Measurements from ENCODE around the gene TCF19. TPM values are rescaled to one million over a fixed set of nuclear protein-coding genes. Genes with fewer than 3 reads are reported as not detected.
A peak's percentile ranks its signal among the peaks of the same experiment; 100 is the strongest.
"Not testable (repeated sequence)": the region's sequence is repeated elsewhere in the genome, so short reads cannot be mapped to it uniquely, and the experiment has no call there.

Gene TCF19
- total RNA-seq, 4 donors from 2014 or later: 3.9 to 5.9 (median 5.1) TPM

DNA sequence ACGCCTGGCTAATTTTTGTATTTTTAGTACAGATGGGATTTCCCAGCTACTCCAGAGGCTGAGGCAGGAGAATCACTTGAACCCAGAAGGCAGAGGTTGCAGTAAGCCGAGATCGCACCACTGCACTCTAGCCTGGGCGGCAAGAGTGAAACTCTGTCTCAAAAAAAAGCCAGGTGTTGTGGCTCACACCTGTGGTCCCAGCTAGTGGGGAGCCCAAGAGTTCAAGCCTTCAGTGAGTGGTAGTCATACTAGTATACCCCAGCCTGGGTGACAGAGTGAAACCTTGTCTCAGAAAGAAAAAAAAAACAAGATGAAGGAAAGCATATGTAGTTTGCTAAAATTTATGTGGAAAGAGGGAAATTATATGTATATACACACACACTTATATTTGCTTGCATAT is 32.1 kb downstream of the TCF19 start:
- WGBS, 2 donors (ENCODE audit: low coverage in 1 of 2): 83% methylated on average over 2 to 4 of the region's 4 CpGs
- no peaks in the 10 kb centered on the region for H3K36me3 ChIP-seq
- ATAC-seq: no peak
- no peaks in the 10 kb centered on the region for H3K27me3 ChIP-seq
- no peak for TF ChIP-seq POLR2AphosphoS5 (IDR thresholded peaks at IDR 0.05)
- H3K4me3 ChIP-seq: no peak overlapping the region
- H3K4me1 ChIP-seq: peaks cover 0 to 16% (median 0%) of the 10 kb centered on the region in 3 donors
- H3K9me3 ChIP-seq: no peaks in the 10 kb centered on the region
- no peak overlapping the region for H3K27ac ChIP-seq

DNA sequence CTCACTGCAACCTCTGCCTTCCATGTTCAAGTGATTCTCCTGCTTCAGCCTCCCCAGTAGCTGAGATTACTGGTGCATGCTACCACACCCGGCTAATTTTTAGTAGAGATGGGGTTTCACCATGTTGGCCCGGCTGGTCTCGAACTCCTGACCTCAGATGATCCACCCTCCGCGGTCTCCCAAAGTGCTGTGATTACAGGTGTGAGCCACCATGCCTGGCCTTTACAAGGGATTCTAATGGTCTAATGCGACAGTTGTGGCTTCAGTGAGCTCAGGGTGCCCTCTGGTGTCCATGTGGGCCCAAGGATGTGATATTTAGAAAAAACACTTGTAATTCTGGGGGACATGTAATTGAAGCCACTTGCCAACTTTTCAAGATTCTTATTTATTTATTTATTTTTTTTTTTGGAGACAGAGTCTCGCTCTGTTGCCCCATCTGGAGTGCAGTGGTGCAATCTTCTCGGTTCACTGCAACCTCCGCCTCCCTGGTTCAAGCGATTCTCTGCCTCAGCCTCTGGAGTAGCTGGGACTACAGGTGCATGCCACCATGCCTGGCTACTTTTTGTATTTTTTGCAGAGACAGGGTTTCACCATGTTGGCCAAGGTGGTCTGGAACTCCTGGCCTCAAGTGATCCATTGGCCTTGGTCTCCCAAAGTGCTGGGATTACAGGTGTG is 34.2 kb downstream of the TCF19 start:
- not testable (repeated sequence) for H3K36me3 ChIP-seq, H3K27me3 ChIP-seq, H3K27ac ChIP-seq, ATAC-seq, H3K4me3 ChIP-seq, H3K9me3 ChIP-seq
- H3K4me1 ChIP-seq: peaks cover 0 to 16% (median 0%) of the 10 kb centered on the region in 3 donors
- WGBS, 2 donors (ENCODE audit: low coverage in 1 of 2): 40 to 82% methylated on average over 2 to 3 of the region's 10 CpGs
- TF ChIP-seq, protein P1, sequence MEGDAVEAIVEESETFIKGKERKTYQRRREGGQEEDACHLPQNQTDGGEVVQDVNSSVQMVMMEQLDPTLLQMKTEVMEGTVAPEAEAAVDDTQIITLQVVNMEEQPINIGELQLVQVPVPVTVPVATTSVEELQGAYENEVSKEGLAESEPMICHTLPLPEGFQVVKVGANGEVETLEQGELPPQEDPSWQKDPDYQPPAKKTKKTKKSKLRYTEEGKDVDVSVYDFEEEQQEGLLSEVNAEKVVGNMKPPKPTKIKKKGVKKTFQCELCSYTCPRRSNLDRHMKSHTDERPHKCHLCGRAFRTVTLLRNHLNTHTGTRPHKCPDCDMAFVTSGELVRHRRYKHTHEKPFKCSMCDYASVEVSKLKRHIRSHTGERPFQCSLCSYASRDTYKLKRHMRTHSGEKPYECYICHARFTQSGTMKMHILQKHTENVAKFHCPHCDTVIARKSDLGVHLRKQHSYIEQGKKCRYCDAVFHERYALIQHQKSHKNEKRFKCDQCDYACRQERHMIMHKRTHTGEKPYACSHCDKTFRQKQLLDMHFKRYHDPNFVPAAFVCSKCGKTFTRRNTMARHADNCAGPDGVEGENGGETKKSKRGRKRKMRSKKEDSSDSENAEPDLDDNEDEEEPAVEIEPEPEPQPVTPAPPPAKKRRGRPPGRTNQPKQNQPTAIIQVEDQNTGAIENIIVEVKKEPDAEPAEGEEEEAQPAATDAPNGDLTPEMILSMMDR (IDR thresholded peaks at IDR 0.05): peak in 3 of 4 experiments; percentile 59 to 64 (median 62)

DNA sequence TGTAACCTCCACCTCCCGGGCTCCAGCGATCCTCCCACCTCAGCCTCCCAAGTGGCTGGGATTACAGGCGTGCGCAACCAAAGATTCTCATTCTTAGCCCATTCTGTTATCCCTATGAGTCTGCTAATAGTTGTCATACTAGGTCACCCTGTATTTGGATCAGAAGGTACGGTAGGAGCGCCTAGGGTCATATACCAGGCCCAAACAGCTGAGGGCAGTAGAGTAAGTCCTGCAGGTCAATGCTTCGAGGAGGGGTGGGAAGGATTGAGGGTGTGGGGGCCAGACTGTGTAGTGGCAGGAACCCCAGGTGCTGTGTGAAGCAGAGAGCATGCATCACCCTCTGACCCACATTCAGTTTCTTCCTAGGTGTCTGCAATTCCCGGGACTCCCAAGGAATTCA is 34.8 kb downstream of the TCF19 start:
- no peaks in the 10 kb centered on the region for H3K27me3 ChIP-seq

DNA sequence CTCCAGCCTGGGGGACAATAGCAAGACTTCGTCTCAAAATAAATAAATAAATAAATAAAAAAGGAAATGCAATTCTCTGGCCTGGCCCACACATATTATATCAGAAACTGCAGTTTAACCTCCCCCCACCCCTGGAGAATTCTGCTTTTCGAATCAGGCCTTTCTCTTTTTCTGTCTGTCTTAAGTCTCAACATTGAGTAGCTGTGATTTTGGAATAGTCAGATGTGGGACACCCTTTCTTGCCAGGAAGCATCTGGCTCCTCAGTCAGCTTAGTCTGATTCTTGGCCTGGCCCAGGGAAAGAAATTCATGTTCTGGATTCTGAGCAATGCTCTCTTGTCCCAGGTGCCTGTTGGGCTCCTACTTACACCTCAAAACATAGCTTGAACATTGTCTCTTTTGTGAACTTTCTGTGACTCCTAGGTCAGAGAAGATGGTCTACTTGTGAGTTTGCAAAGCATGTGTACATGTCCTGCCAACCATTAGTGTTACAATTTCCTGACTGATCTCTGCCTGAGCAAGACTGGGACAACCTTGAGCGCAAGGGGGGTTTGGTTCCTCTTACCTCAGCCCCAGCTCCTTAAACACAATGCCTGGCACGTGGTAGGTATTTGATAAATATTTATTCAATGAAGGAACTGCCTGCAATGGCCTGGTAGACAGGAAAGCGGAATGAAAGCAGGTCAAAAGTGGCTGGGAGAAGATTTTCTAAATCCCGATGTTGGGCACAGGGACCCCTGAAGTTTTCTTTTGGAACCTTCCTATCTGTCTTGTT is 35.9 kb downstream of the TCF19 start:
- H3K27me3 ChIP-seq: no peaks in the 10 kb centered on the region
- H3K4me3 ChIP-seq: no peak overlapping the region
- no peak for ATAC-seq
- H3K4me1 ChIP-seq: peaks cover 0 to 30% (median 6%) of the 10 kb centered on the region in 3 donors
- WGBS, 2 donors (ENCODE audit: low coverage in 1 of 2): 64 to 68% methylated on average over 5 to 6 of the region's 6 CpGs
- no peaks in the 10 kb centered on the region for H3K36me3 ChIP-seq
- no peaks in the 10 kb centered on the region for H3K9me3 ChIP-seq
- TF ChIP-seq POLR2A (IDR thresholded peaks at IDR 0.05): no peak
- no peak for TF ChIP-seq EP300 (IDR thresholded peaks at IDR 0.05)
- TF ChIP-seq, protein P1 (IDR thresholded peaks at IDR 0.05): no peak
- no peak for TF ChIP-seq POLR2AphosphoS5 (IDR thresholded peaks at IDR 0.05)
- H3K27ac ChIP-seq: peak overlapping the region in 1 of 4 donors; percentile 31

More for the DNA sequence above, 34.8 kb downstream of the TCF19 start:
- no peaks in the 10 kb centered on the region for H3K36me3 ChIP-seq
- H3K9me3 ChIP-seq: no peaks in the 10 kb centered on the region
- TF ChIP-seq POLR2A (IDR thresholded peaks at IDR 0.05): no peak
- TF ChIP-seq EP300 (IDR thresholded peaks at IDR 0.05): no peak
- no peak for TF ChIP-seq POLR2AphosphoS5 (IDR thresholded peaks at IDR 0.05)
- TF ChIP-seq, protein P1 (IDR thresholded peaks at IDR 0.05): no peak
- H3K27ac ChIP-seq: no peak overlapping the region
- no peak for ATAC-seq
- peaks cover 0 to 19% (median 0%) of the 10 kb centered on the region in 3 donors for H3K4me1 ChIP-seq
- no peak overlapping the region for H3K4me3 ChIP-seq
- 83 to 87% methylated on average over 5 of the region's 8 CpGs for WGBS, 2 donors (ENCODE audit: low coverage in 1 of 2)

DNA sequence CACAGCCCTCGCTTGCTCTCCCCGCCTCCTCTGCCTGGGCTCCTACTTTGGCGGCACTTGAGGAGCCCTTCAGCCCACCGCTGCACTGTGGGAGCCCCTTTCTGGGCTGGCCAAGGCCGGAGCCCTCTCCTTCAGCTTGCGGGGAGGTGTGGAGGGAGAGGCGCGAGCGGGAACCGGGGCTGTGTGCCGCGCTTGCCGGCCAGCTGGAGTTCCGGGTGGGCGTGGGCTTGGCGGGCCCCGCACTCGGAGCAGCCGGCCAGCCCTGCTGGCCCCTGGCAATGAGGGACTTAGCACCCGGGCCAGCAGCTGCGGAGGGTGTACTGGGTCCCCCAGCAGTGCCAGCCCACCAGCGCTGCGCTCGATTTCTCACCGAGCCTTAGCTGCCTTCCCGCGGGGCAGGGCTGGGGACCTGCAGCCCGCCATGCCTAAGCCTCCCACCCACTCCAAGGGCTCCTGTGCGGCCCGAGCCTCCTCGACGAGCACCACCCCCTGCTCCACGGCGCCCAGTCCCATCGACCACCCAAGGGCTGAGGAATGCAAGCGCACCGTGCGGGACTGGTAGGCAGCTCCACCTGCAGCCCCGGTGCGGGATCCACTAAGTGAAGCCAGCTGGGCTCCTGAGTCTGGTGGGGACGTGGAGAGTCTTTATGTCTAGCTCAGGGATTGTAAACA is 37.1 kb downstream of the TCF19 start:
- not testable (repeated sequence) for H3K27ac ChIP-seq, H3K36me3 ChIP-seq, ATAC-seq, H3K9me3 ChIP-seq, H3K4me3 ChIP-seq, H3K27me3 ChIP-seq
- H3K4me1 ChIP-seq: peaks cover 0 to 35% (median 6%) of the 10 kb centered on the region in 3 donors
- 98% methylated on average over 4 of the region's 41 CpGs; no CpG with 5 or more reads in 1 of the 2 donors for WGBS, 2 donors (ENCODE audit: low coverage in 1 of 2)

DNA sequence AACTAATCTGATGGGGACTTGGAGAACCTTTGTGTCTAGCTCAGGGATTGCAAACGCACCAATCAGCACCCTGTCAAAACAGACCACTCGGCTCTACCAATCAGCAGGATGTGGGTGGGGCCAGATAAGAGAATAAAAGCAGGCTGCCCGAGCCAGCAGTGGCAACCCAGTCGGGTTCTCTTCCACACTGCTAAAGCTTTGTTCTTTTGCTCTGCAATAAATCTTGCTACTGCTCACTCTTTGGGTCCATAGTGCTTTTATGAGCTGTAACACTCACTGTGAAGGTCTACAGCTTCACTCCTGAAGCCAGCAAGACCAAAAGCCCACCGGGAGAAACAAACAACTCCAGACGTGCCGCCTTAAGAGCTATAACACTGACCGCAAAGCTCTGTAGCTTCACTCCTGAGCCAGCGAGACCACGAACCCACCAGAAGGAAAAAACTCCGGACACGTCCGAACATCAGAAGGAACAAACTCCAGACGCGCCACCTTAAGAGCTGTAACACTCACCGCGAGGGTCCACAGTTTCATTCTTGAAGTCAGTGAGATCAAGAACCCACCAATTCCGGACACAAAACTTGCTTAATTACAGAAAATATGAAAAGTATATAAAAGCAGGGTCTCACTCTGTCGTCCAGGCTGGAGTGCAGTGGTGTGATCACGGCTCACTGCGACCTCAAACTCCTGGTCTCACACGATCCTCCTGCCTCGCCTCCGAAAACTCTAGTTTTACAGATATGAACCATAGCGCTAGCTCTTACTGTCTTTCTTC is 38.0 kb downstream of the TCF19 start:
- H3K4me1 ChIP-seq: peaks cover 0 to 35% (median 6%) of the 10 kb centered on the region in 3 donors
- not testable (repeated sequence) for ATAC-seq, H3K27me3 ChIP-seq, H3K36me3 ChIP-seq, H3K9me3 ChIP-seq
- peak overlapping the region in 3 of 4 donors; percentile 91 to 99 (median 96) for H3K27ac ChIP-seq
- H3K4me3 ChIP-seq: peak overlapping the region in 1 of 2 donors; percentile 73
- WGBS, 2 donors (ENCODE audit: low coverage in 1 of 2): 43 to 63% methylated on average over 6 to 16 of the region's 25 CpGs
